Bronchial epithelial cell (primary cell): ENCODE measurements around the gene ATAT1. TPM values are rescaled to one million over a fixed set of nuclear protein-coding genes. Genes with fewer than 3 reads are reported as not detected.

Source experiments
- DNase-seq: peaks from one replicate; pipeline ENCODE4 v3.0.0-alpha.2; 2010; ENCODE audit warnings: low read depth
- FAIRE-seq: peaks from 2 replicates; lab custom pipeline; 2011; peaks lifted over from hg19 to GRCh38; lab: Jason Lieb, UNC
- H3K27me3 ChIP-seq: 2 replicates; pipeline ENCODE4 v1.5.1; 2011; ENCODE audit warnings: low read length; ENCODE audit not compliant: control insufficient read depth, insufficient read depth
- H3K36me3 ChIP-seq: 2 replicates; pipeline ENCODE4 v1.5.1; 2011; ENCODE audit warnings: low read length; ENCODE audit not compliant: control insufficient read depth, insufficient read depth
- H3K4me3 ChIP-seq: 2 replicates; pipeline ENCODE4 v1.5.1; 2011; ENCODE audit warnings: mild to moderate bottlenecking, low read depth, low read length, control low read depth
- CTCF ChIP-seq: IDR thresholded peaks from 2 replicates; pipeline ENCODE4 v1.5.1; 2011; ENCODE audit warnings: mild to moderate bottlenecking, moderate library complexity, low read length, control low read depth, inconsistent platforms; ENCODE audit not compliant: insufficient read depth, severe bottlenecking
- total RNA-seq: library from RNA; depleted of rRNA; stranded (reverse); fragments of >200 nt; gene quantifications from 2 replicates; pipeline ENCODE4 v1.2.1, GENCODE V29; 2014

Gene ATAT1
- total RNA-seq, 1 donor from 2014 or later: 2.9 TPM

- H3K27me3 ChIP-seq: no peaks in the 10 kb centered on the region
- H3K36me3 ChIP-seq: peaks cover 7% of the 10 kb centered on the region
- peak; percentile 83 for DNase-seq
- FAIRE-seq: no peak
- peak within 1 kb of the TSS; percentile 100 for H3K4me3 ChIP-seq
- TF ChIP-seq CTCF: no peak
These were observed 20.0 kb downstream of the ATAT1 start, which contains the start of gene C6orf136 for GRCh38 chr6:30646450-30647241. TSS of gene C6orf136 (plus strand) at chr6:30647133. CDS start at chr6:30647232, 99 bp downstream.

- TF ChIP-seq CTCF: no peak
- DNase-seq: peak; percentile 21
- Histone ChIP-seq H3K4me3 (peak overlapping the region; percentile 100), H3K27me3 (no peaks in the 10 kb centered on the region), H3K36me3 (peaks cover 6% of the 10 kb centered on the region)
- FAIRE-seq: no peak
These were observed 20.8 kb downstream of the ATAT1 start for GRCh38 chr6:30647242-30648116.

GRCh38 chr6:30651143-30651542 is 24.5 kb downstream of the ATAT1 start:
- no peak for TF ChIP-seq CTCF
- Histone ChIP-seq H3K4me3 (no peak overlapping the region), H3K36me3 (peaks cover 19% of the 10 kb centered on the region), H3K27me3 (no peaks in the 10 kb centered on the region)
- DNase-seq (no peak), FAIRE-seq (no peak)

DNA sequence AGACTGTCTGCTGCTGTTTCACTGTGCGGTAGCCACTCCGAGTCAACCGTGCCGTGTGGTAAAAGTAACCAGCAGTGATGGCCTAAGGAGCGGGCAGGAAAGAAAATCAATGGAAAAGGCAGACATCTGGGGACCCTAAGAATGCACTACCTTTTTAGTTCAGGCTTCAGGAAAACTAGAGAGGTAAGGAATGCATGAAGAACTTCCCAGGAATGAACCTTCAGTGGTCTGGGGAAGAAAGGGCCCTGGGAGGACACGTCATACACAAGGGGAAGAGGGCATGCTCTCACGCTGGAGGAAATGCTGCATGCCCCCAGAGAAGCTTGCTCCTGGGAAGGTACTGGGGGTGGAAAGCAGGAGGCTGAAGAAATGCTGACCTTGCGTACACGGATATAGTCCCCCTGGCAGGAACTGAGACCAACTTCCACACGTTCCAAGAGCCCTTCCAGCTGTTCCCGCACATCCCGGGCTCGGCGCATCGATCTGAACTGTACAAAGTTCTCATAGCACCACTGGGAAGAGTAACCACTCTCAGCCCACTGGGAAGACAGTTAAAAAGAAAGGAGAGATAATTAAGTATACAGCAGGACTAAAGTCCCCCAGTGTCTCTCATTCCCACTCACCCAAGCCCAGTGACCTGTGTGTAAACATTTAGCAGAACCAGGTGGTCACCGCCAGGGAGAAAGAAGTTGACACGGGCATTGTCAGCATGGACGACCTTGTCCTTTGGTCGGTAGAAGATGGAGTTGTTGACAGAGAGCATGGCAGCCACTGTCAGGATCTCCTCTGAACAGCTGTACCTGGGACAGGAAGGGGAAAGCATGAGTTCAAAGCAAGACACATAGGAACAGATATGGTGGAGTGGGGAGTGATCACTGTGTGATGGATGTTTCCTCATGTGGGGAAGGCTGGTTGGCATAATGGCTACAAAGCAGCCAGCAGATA is 28.4 kb downstream of the ATAT1 start:
- FAIRE-seq (no peak), DNase-seq (no peak)
- Histone ChIP-seq H3K4me3 (no peak overlapping the region), H3K36me3 (peaks cover 35% of the 10 kb centered on the region), H3K27me3 (no peaks in the 10 kb centered on the region)
- no peak for TF ChIP-seq CTCF

DNA sequence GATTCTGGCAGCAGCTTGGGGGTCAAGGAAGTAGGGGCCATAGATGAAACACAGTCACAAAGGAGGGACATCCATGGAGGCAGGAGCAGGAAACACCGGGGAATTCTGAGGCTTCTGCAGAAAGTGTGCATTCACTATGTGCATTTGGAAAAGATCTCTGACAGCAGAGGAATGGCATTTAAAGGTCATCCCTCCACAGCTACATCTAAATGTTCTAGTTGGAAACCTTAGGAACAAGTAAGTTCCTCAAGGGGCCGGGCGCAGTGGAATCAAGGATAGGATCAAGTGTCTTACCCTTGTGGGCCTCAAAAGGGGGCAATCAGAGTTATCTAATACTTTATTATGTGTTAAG is 29.0 kb downstream of the ATAT1 start:
- Histone ChIP-seq H3K27me3 (no peaks in the 10 kb centered on the region), H3K4me3 (no peak overlapping the region), H3K36me3 (peaks cover 37% of the 10 kb centered on the region)
- no peak for TF ChIP-seq CTCF
- no peak for DNase-seq
- no peak for FAIRE-seq
